H9 (cell line): Measurements from ENCODE around the gene DBX2. TPM values are rescaled to one million over a fixed set of nuclear protein-coding genes. Genes with fewer than 3 reads are reported as not detected.

Experiments used
- DNase-seq: peaks from one replicate; pipeline ENCODE4 v3.0.0-alpha.2; 2017
- H2AFZ ChIP-seq: one replicate; pipeline ENCODE4 v1.6.1; 2013; ENCODE audit warnings: mild to moderate bottlenecking, low read length, control low read depth, moderate library complexity
- H2AK5ac ChIP-seq: 2 replicates; pipeline ENCODE4 v1.6.1; 2013; ENCODE audit warnings: low read length, control low read depth, mixed read lengths; ENCODE audit not compliant: insufficient read length
- H2BK120ac ChIP-seq: one replicate; pipeline ENCODE4 v1.6.1; 2013; ENCODE audit warnings: low read depth, mild to moderate bottlenecking, low read length, control low read depth, inconsistent platforms; ENCODE audit not compliant: poor library complexity, severe bottlenecking
- H2BK12ac ChIP-seq: 2 replicates; pipeline ENCODE4 v1.6.1; 2013; ENCODE audit warnings: low read length, control low read depth, mixed read lengths, low read depth; ENCODE audit not compliant: insufficient read length
- H2BK15ac ChIP-seq: 2 replicates; pipeline ENCODE4 v1.6.1; 2013; ENCODE audit warnings: low read depth, low read length, control low read depth
- H2BK20ac ChIP-seq: one replicate; pipeline ENCODE4 v1.6.1; 2013; ENCODE audit warnings: low read depth, mild to moderate bottlenecking, low read length, control low read depth, inconsistent platforms; ENCODE audit not compliant: poor library complexity, severe bottlenecking
- H2BK5ac ChIP-seq: 2 replicates; pipeline ENCODE4 v1.6.1; 2013; ENCODE audit warnings: low read length, control low read depth, mixed read lengths; ENCODE audit not compliant: insufficient read length
- H3K14ac ChIP-seq: 2 replicates; pipeline ENCODE4 v1.6.1; 2013; ENCODE audit warnings: low read length, control low read depth; ENCODE audit not compliant: insufficient read depth
- H3K18ac ChIP-seq: 2 replicates; pipeline ENCODE4 v1.6.1; 2013; ENCODE audit warnings: low read depth, mild to moderate bottlenecking, mixed read lengths, low read length, control low read depth; ENCODE audit not compliant: insufficient read length
- H3K23ac ChIP-seq: 2 replicates; pipeline ENCODE4 v1.6.1; 2013; ENCODE audit warnings: low read length, control low read depth, mixed read lengths, low read depth; ENCODE audit not compliant: insufficient read length
- H3K23me2 ChIP-seq: 2 replicates; pipeline ENCODE4 v1.6.1; 2013; ENCODE audit warnings: low read depth, mild to moderate bottlenecking, mixed read lengths, low read length, control low read depth; ENCODE audit not compliant: insufficient read length, poor library complexity, severe bottlenecking
- H3K27ac ChIP-seq: 2 replicates; pipeline ENCODE4 v1.5.1; 2013; ENCODE audit warnings: low read length, control low read depth, mixed read lengths, low read depth; ENCODE audit not compliant: insufficient read length
- H3K27me3 ChIP-seq: 2 replicates; pipeline ENCODE4 v1.6.1; 2013; ENCODE audit warnings: low read length, control low read depth, inconsistent platforms; ENCODE audit not compliant: insufficient read depth
- H3K4ac ChIP-seq: 2 replicates; pipeline ENCODE4 v1.6.1; 2013; ENCODE audit warnings: low read depth, mild to moderate bottlenecking, control low read depth, inconsistent platforms, low read length, moderate library complexity
- H3K4me1 ChIP-seq: 2 replicates; pipeline ENCODE4 v1.6.1; 2013; ENCODE audit warnings: low read length, control low read depth, inconsistent platforms; ENCODE audit not compliant: insufficient read depth
- H3K4me2 ChIP-seq: 2 replicates; pipeline ENCODE4 v1.6.1; 2013; ENCODE audit warnings: low read length, control low read depth, mixed read lengths; ENCODE audit not compliant: insufficient read length, insufficient read depth
- H3K56ac ChIP-seq: 2 replicates; pipeline ENCODE4 v1.6.1; 2013; ENCODE audit warnings: low read depth, mild to moderate bottlenecking, mixed read lengths, low read length, control low read depth; ENCODE audit not compliant: insufficient read length
- H3K79me1 ChIP-seq: 2 replicates; pipeline ENCODE4 v1.6.1; 2013; ENCODE audit warnings: low read depth, mild to moderate bottlenecking, moderate library complexity, low read length, control low read depth, inconsistent platforms; ENCODE audit not compliant: insufficient read depth, poor library complexity, severe bottlenecking
- H3K79me2 ChIP-seq: 2 replicates; pipeline ENCODE4 v1.6.1; 2013; ENCODE audit warnings: low read length, control low read depth, inconsistent platforms; ENCODE audit not compliant: insufficient read depth
- H3K9ac ChIP-seq: 2 replicates; pipeline ENCODE4 v1.6.1; 2013; ENCODE audit warnings: low read length, control low read depth, mixed read lengths; ENCODE audit not compliant: insufficient read length; ENCODE audit errors: extremely low read depth
- H3K9me3 ChIP-seq: one replicate; pipeline ENCODE4 v1.6.1; 2013; ENCODE audit warnings: low read depth, low read length, inconsistent platforms; ENCODE audit not compliant: control insufficient read depth
- H3T11ph ChIP-seq: one replicate; pipeline ENCODE4 v1.6.1; 2013; ENCODE audit warnings: mild to moderate bottlenecking, low read length, control low read depth, inconsistent platforms
- H4K20me1 ChIP-seq: one replicate; pipeline ENCODE4 v1.6.1; 2013; ENCODE audit not compliant: control insufficient read depth, insufficient read length, insufficient read depth
- H4K5ac ChIP-seq: 2 replicates; pipeline ENCODE4 v1.6.1; 2013; ENCODE audit warnings: low read depth, mild to moderate bottlenecking, mixed read lengths, low read length, control low read depth; ENCODE audit not compliant: insufficient read length
- H4K8ac ChIP-seq: replicated peaks from 2 replicates; pipeline ENCODE4 v1.6.1; 2013; ENCODE audit warnings: low read length, control low read depth, mixed read lengths, low read depth; ENCODE audit not compliant: insufficient read length
- H4K91ac ChIP-seq: 2 replicates; pipeline ENCODE4 v1.6.1; 2013; ENCODE audit warnings: low read depth, mild to moderate bottlenecking, moderate library complexity, mixed read lengths, low read length, control low read depth; ENCODE audit not compliant: insufficient read length
- H3K27ac Mint-ChIP-seq, 3 experiments: 2 replicates in 2 of 3; 3 replicates in 1 of 3; pipeline ENCODE4 v1.8.0; 2020 to 2021; ENCODE audit warnings: mixed read lengths in 3 of 3, mild to moderate bottlenecking in 1 of 3, moderate library complexity in 1 of 3
- H3K27me3 Mint-ChIP-seq: 2 replicates; pipeline ENCODE4 v1.8.0; 2021; ENCODE audit warnings: low read depth, mild to moderate bottlenecking, moderate library complexity, mixed read lengths
- H3K36me3 Mint-ChIP-seq, 3 experiments: 2 replicates in 2 of 3; 3 replicates in 1 of 3; pipeline ENCODE4 v1.8.0; 2020 to 2021; ENCODE audit warnings: low read depth in 3 of 3, mixed read lengths in 3 of 3; ENCODE audit not compliant: insufficient read depth in 1 of 3
- H3K4me1 Mint-ChIP-seq, 2 experiments: 2 replicates each; pipeline ENCODE4 v1.8.0; 2020; ENCODE audit warnings: mixed read lengths in 2 of 2
- H3K4me3 Mint-ChIP-seq, 2 experiments: 2 replicates in 1 of 2; 3 replicates in 1 of 2; pipeline ENCODE4 v1.8.0; 2020 to 2021; ENCODE audit warnings: mild to moderate bottlenecking in 2 of 2, mixed read lengths in 2 of 2, moderate library complexity in 1 of 2
- H3K9me3 Mint-ChIP-seq, 2 experiments: 2 replicates in 1 of 2; 3 replicates in 1 of 2; pipeline ENCODE4 v1.8.0; 2020; ENCODE audit warnings: mild to moderate bottlenecking in 2 of 2, mixed read lengths in 2 of 2, moderate library complexity in 1 of 2
- CTCF ChIP-seq: fragments of 200-600 bp; sonication (generic); conservative IDR thresholded peaks from 3 replicates; pipeline ENCODE4 v1.8.0; 2021; ENCODE audit warnings: antibody characterized with exemption, mild to moderate bottlenecking
- WGBS: extraction: QIAGEN DNeasy Blood & Tissue Kit; methylation state at CpG from one replicate; pipeline ENCODE4 v1.1.7; 2013; ENCODE audit warnings: missing lambda C conversion rate, low lambda C conversion rate, mixed read lengths; ENCODE audit not compliant: insufficient read length; ENCODE audit errors: extremely low coverage; 5-methylcytosine and 5-hydroxymethylcytosine counted together
- total RNA-seq: library from RNA; stranded (reverse); gene quantifications from 2 replicates; pipeline ENCODE4 v1.2.1, GENCODE V29; 2021

Gene DBX2
- total RNA-seq, 1 experiment from 2014 or later, result not detected

DNA sequence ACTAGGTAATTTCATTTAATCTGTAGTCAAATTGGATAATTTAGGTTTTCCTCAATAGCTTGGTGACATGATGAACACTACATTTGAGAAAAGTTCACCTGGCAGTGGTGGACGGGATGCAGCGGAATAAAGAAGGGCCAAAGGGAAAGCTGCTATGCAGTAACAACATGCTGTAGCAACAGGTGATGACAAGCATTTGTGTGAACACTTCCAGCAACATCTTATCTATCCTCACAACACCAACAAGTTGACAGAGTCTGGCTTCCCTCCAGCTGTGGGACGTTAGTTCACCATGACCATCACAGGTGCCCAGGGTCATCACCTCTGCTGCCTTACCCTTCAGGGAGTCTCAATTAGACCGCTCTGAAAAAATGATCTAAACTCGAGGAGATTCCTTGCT, 8.3 kb downstream of the DBX2 start:
- Histone ChIP-seq H2BK15ac (no peak overlapping the region), H3K9me3 (no peaks in the 10 kb centered on the region), H3K18ac (no peak overlapping the region), H3K23me2 (no peaks in the 10 kb centered on the region), H2BK12ac (no peak overlapping the region), H3K79me1 (no peaks in the 10 kb centered on the region), H3K9ac (no peak overlapping the region), H4K20me1 (no peaks in the 10 kb centered on the region), H2BK5ac (no peak overlapping the region), H3T11ph (no peak overlapping the region), H3K14ac (no peak overlapping the region), H3K4me2 (no peak overlapping the region), H3K27me3 (no peaks in the 10 kb centered on the region), H3K23ac (no peak overlapping the region), H2BK20ac (no peak overlapping the region), H2BK120ac (no peak overlapping the region), H2AFZ (no peak overlapping the region), H3K27ac (no peak overlapping the region), H4K8ac (no peak overlapping the region), H3K4me1 (no peaks in the 10 kb centered on the region), H3K56ac (no peak overlapping the region), H4K5ac (no peak overlapping the region), H4K91ac (no peak overlapping the region), H3K4ac (no peak overlapping the region), H3K79me2 (no peaks in the 10 kb centered on the region), H2AK5ac (no peak overlapping the region)
- H3K4me3 Mint-ChIP-seq, result no peak overlapping the region
- WGBS, result no CpG with 5 or more reads among the region's 5 CpGs
- no peaks in the 10 kb centered on the region for H3K36me3 Mint-ChIP-seq
- peaks cover 9% of the 10 kb centered on the region; the same call in 1 of the 2 replicates for H3K27me3 Mint-ChIP-seq
- no peak for DNase-seq
- peaks cover 0 to 3% of the 10 kb centered on the region in 2 experiments; a peak in 2 of 5 replicates for H3K9me3 Mint-ChIP-seq
- H3K27ac Mint-ChIP-seq, result no peak overlapping the region
- no peaks in the 10 kb centered on the region for H3K4me1 Mint-ChIP-seq
- TF ChIP-seq CTCF, result no peak
